ENCODE data around the gene RYR1. TPM values are rescaled to one million over a fixed set of nuclear protein-coding genes. Genes with fewer than 3 reads are reported as not detected.

RYR1 gene
- total RNA-seq, 1 donor from 2014 or later: 0.12 TPM

- peak; percentile 49 for DNase-seq (ENCODE audit: low read depth)
- no peak overlapping the region for H3K4me3 ChIP-seq (ENCODE audit: low read depth, low read length)
Measured at GRCh38 chr19:38559428-38560401, 126.2 kb downstream of the RYR1 start.

GRCh38 chr19:38561053-38561606 is 127.6 kb downstream of the RYR1 start:
- no peak for DNase-seq (ENCODE audit: low read depth)
- H3K4me3 ChIP-seq (ENCODE audit: low read depth, low read length): no peak overlapping the region
- no peak for TF ChIP-seq CTCF (conservative IDR thresholded peaks at IDR 0.05; ENCODE audit: low read depth, low read length)

More at GRCh38 chr19:38559428-38560401, 126.2 kb downstream of the RYR1 start:
- no peak for TF ChIP-seq CTCF (conservative IDR thresholded peaks at IDR 0.05; ENCODE audit: low read depth, low read length)

- H3K4me3 ChIP-seq (ENCODE audit: low read depth, low read length): no peak overlapping the region
- TF ChIP-seq CTCF (conservative IDR thresholded peaks at IDR 0.05; ENCODE audit: low read depth, low read length): no peak
- no peak for DNase-seq (ENCODE audit: low read depth)
Measured at GRCh38 chr19:38561658-38562057, 128.2 kb downstream of the RYR1 start.

- H3K4me3 ChIP-seq (ENCODE audit: low read depth, low read length): no peak overlapping the region
- DNase-seq (ENCODE audit: low read depth): no peak
- no peak for TF ChIP-seq CTCF (conservative IDR thresholded peaks at IDR 0.05; ENCODE audit: low read depth, low read length)
Measured at GRCh38 chr19:38562096-38562495, 128.6 kb downstream of the RYR1 start.

GRCh38 chr19:38563475-38563874 is 130.0 kb downstream of the RYR1 start:
- H3K4me3 ChIP-seq (ENCODE audit: low read depth, low read length): no peak overlapping the region
- no peak for DNase-seq (ENCODE audit: low read depth)
- TF ChIP-seq CTCF (conservative IDR thresholded peaks at IDR 0.05; ENCODE audit: low read depth, low read length): no peak

- no peak for DNase-seq (ENCODE audit: low read depth)
- H3K4me3 ChIP-seq (ENCODE audit: low read depth, low read length): no peak overlapping the region
- no peak for TF ChIP-seq CTCF (conservative IDR thresholded peaks at IDR 0.05; ENCODE audit: low read depth, low read length)
Measured at GRCh38 chr19:38564981-38565690, 131.6 kb downstream of the RYR1 start.

Data from epithelial cell of proximal tubule (primary cell).